H9 (cell line): ENCODE measurements around the gene ALOX5. TPM values are rescaled to one million over a fixed set of nuclear protein-coding genes. Genes with fewer than 3 reads are reported as not detected.

Experiments used
- DNase-seq: peaks from one replicate; pipeline ENCODE4 v3.0.0-alpha.2; 2017
- H2AFZ ChIP-seq: one replicate; pipeline ENCODE4 v1.6.1; 2013; ENCODE audit warnings: mild to moderate bottlenecking, low read length, control low read depth, moderate library complexity
- H2AK5ac ChIP-seq: 2 replicates; pipeline ENCODE4 v1.6.1; 2013; ENCODE audit warnings: low read length, control low read depth, mixed read lengths; ENCODE audit not compliant: insufficient read length
- H2BK120ac ChIP-seq: one replicate; pipeline ENCODE4 v1.6.1; 2013; ENCODE audit warnings: low read depth, mild to moderate bottlenecking, low read length, control low read depth, inconsistent platforms; ENCODE audit not compliant: poor library complexity, severe bottlenecking
- H2BK12ac ChIP-seq: 2 replicates; pipeline ENCODE4 v1.6.1; 2013; ENCODE audit warnings: low read length, control low read depth, mixed read lengths, low read depth; ENCODE audit not compliant: insufficient read length
- H2BK15ac ChIP-seq: 2 replicates; pipeline ENCODE4 v1.6.1; 2013; ENCODE audit warnings: low read depth, low read length, control low read depth
- H2BK20ac ChIP-seq: one replicate; pipeline ENCODE4 v1.6.1; 2013; ENCODE audit warnings: low read depth, mild to moderate bottlenecking, low read length, control low read depth, inconsistent platforms; ENCODE audit not compliant: poor library complexity, severe bottlenecking
- H2BK5ac ChIP-seq: 2 replicates; pipeline ENCODE4 v1.6.1; 2013; ENCODE audit warnings: low read length, control low read depth, mixed read lengths; ENCODE audit not compliant: insufficient read length
- H3K14ac ChIP-seq: 2 replicates; pipeline ENCODE4 v1.6.1; 2013; ENCODE audit warnings: low read length, control low read depth; ENCODE audit not compliant: insufficient read depth
- H3K18ac ChIP-seq: 2 replicates; pipeline ENCODE4 v1.6.1; 2013; ENCODE audit warnings: low read depth, mild to moderate bottlenecking, mixed read lengths, low read length, control low read depth; ENCODE audit not compliant: insufficient read length
- H3K23ac ChIP-seq: 2 replicates; pipeline ENCODE4 v1.6.1; 2013; ENCODE audit warnings: low read length, control low read depth, mixed read lengths, low read depth; ENCODE audit not compliant: insufficient read length
- H3K23me2 ChIP-seq: 2 replicates; pipeline ENCODE4 v1.6.1; 2013; ENCODE audit warnings: low read depth, mild to moderate bottlenecking, mixed read lengths, low read length, control low read depth; ENCODE audit not compliant: insufficient read length, poor library complexity, severe bottlenecking
- H3K27ac ChIP-seq: 2 replicates; pipeline ENCODE4 v1.5.1; 2013; ENCODE audit warnings: low read length, control low read depth, mixed read lengths, low read depth; ENCODE audit not compliant: insufficient read length
- H3K27me3 ChIP-seq: 2 replicates; pipeline ENCODE4 v1.6.1; 2013; ENCODE audit warnings: low read length, control low read depth, inconsistent platforms; ENCODE audit not compliant: insufficient read depth
- H3K4ac ChIP-seq: 2 replicates; pipeline ENCODE4 v1.6.1; 2013; ENCODE audit warnings: low read depth, mild to moderate bottlenecking, control low read depth, inconsistent platforms, low read length, moderate library complexity
- H3K4me1 ChIP-seq: 2 replicates; pipeline ENCODE4 v1.6.1; 2013; ENCODE audit warnings: low read length, control low read depth, inconsistent platforms; ENCODE audit not compliant: insufficient read depth
- H3K4me2 ChIP-seq: 2 replicates; pipeline ENCODE4 v1.6.1; 2013; ENCODE audit warnings: low read length, control low read depth, mixed read lengths; ENCODE audit not compliant: insufficient read length, insufficient read depth
- H3K56ac ChIP-seq: 2 replicates; pipeline ENCODE4 v1.6.1; 2013; ENCODE audit warnings: low read depth, mild to moderate bottlenecking, mixed read lengths, low read length, control low read depth; ENCODE audit not compliant: insufficient read length
- H3K79me1 ChIP-seq: 2 replicates; pipeline ENCODE4 v1.6.1; 2013; ENCODE audit warnings: low read depth, mild to moderate bottlenecking, moderate library complexity, low read length, control low read depth, inconsistent platforms; ENCODE audit not compliant: insufficient read depth, poor library complexity, severe bottlenecking
- H3K79me2 ChIP-seq: 2 replicates; pipeline ENCODE4 v1.6.1; 2013; ENCODE audit warnings: low read length, control low read depth, inconsistent platforms; ENCODE audit not compliant: insufficient read depth
- H3K9ac ChIP-seq: 2 replicates; pipeline ENCODE4 v1.6.1; 2013; ENCODE audit warnings: low read length, control low read depth, mixed read lengths; ENCODE audit not compliant: insufficient read length; ENCODE audit errors: extremely low read depth
- H3K9me3 ChIP-seq: one replicate; pipeline ENCODE4 v1.6.1; 2013; ENCODE audit warnings: low read depth, low read length, inconsistent platforms; ENCODE audit not compliant: control insufficient read depth
- H3T11ph ChIP-seq: one replicate; pipeline ENCODE4 v1.6.1; 2013; ENCODE audit warnings: mild to moderate bottlenecking, low read length, control low read depth, inconsistent platforms
- H4K20me1 ChIP-seq: one replicate; pipeline ENCODE4 v1.6.1; 2013; ENCODE audit not compliant: control insufficient read depth, insufficient read length, insufficient read depth
- H4K5ac ChIP-seq: 2 replicates; pipeline ENCODE4 v1.6.1; 2013; ENCODE audit warnings: low read depth, mild to moderate bottlenecking, mixed read lengths, low read length, control low read depth; ENCODE audit not compliant: insufficient read length
- H4K8ac ChIP-seq: replicated peaks from 2 replicates; pipeline ENCODE4 v1.6.1; 2013; ENCODE audit warnings: low read length, control low read depth, mixed read lengths, low read depth; ENCODE audit not compliant: insufficient read length
- H4K91ac ChIP-seq: 2 replicates; pipeline ENCODE4 v1.6.1; 2013; ENCODE audit warnings: low read depth, mild to moderate bottlenecking, moderate library complexity, mixed read lengths, low read length, control low read depth; ENCODE audit not compliant: insufficient read length
- H3K27ac Mint-ChIP-seq, 3 experiments: 2 replicates in 2 of 3; 3 replicates in 1 of 3; pipeline ENCODE4 v1.8.0; 2020 to 2021; ENCODE audit warnings: mixed read lengths in 3 of 3, mild to moderate bottlenecking in 1 of 3, moderate library complexity in 1 of 3
- H3K27me3 Mint-ChIP-seq: 2 replicates; pipeline ENCODE4 v1.8.0; 2021; ENCODE audit warnings: low read depth, mild to moderate bottlenecking, moderate library complexity, mixed read lengths
- H3K36me3 Mint-ChIP-seq, 3 experiments: 2 replicates in 2 of 3; 3 replicates in 1 of 3; pipeline ENCODE4 v1.8.0; 2020 to 2021; ENCODE audit warnings: low read depth in 3 of 3, mixed read lengths in 3 of 3; ENCODE audit not compliant: insufficient read depth in 1 of 3
- H3K4me1 Mint-ChIP-seq, 2 experiments: 2 replicates each; pipeline ENCODE4 v1.8.0; 2020; ENCODE audit warnings: mixed read lengths in 2 of 2
- H3K4me3 Mint-ChIP-seq, 2 experiments: 2 replicates in 1 of 2; 3 replicates in 1 of 2; pipeline ENCODE4 v1.8.0; 2020 to 2021; ENCODE audit warnings: mild to moderate bottlenecking in 2 of 2, mixed read lengths in 2 of 2, moderate library complexity in 1 of 2
- H3K9me3 Mint-ChIP-seq, 2 experiments: 2 replicates in 1 of 2; 3 replicates in 1 of 2; pipeline ENCODE4 v1.8.0; 2020; ENCODE audit warnings: mild to moderate bottlenecking in 2 of 2, mixed read lengths in 2 of 2, moderate library complexity in 1 of 2
- CTCF ChIP-seq: fragments of 200-600 bp; sonication (generic); conservative IDR thresholded peaks from 3 replicates; pipeline ENCODE4 v1.8.0; 2021; ENCODE audit warnings: antibody characterized with exemption, mild to moderate bottlenecking
- WGBS: extraction: QIAGEN DNeasy Blood & Tissue Kit; methylation state at CpG from one replicate; pipeline ENCODE4 v1.1.7; 2013; ENCODE audit warnings: missing lambda C conversion rate, low lambda C conversion rate, mixed read lengths; ENCODE audit not compliant: insufficient read length; ENCODE audit errors: extremely low coverage; 5-methylcytosine and 5-hydroxymethylcytosine counted together
- total RNA-seq: library from RNA; stranded (reverse); gene quantifications from 2 replicates; pipeline ENCODE4 v1.2.1, GENCODE V29; 2021

The ALOX5 gene
- total RNA-seq, 1 experiment from 2014 or later: 3.7 TPM

GRCh38 chr10:45421221-45422097, 47.4 kb downstream of the ALOX5 start:
- Histone ChIP-seq H3K79me1 (no peaks in the 10 kb centered on the region), H4K8ac (no peak overlapping the region), H3K27me3 (no peaks in the 10 kb centered on the region; the same call in 1 of the 2 replicates), H3K27ac (no peak overlapping the region), H4K20me1 (no peaks in the 10 kb centered on the region), H3K4ac (no peak overlapping the region), H3K23me2 (peaks cover 14% of the 10 kb centered on the region), H3K14ac (no peak overlapping the region), H3K23ac (no peak overlapping the region), H2BK20ac (no peak overlapping the region), H2BK12ac (no peak overlapping the region), H3K9me3 (no peaks in the 10 kb centered on the region), H2BK5ac (no peak overlapping the region), H3K56ac (no peak overlapping the region), H2AFZ (no peak overlapping the region), H3K9ac (no peak overlapping the region), H3K4me2 (no peak overlapping the region), H2BK15ac (no peak overlapping the region), H2AK5ac (no peak overlapping the region), H3T11ph (no peak overlapping the region), H3K79me2 (no peaks in the 10 kb centered on the region), H4K91ac (no peak overlapping the region), H3K4me1 (no peaks in the 10 kb centered on the region; the same call in 1 of the 2 replicates), H3K18ac (no peak overlapping the region), H2BK120ac (no peak overlapping the region), H4K5ac (no peak overlapping the region)
- Mint-ChIP-seq H3K9me3 (peaks cover 1 to 3% of the 10 kb centered on the region in 2 experiments; a peak in 3 of 5 replicates), H3K4me3 (no peak overlapping the region), H3K27me3 (peaks cover 22% of the 10 kb centered on the region), H3K27ac (no peak overlapping the region), H3K4me1 (peaks cover 17 to 18% of the 10 kb centered on the region in 2 experiments), H3K36me3 (peaks cover 0 to 2% (median 0%) of the 10 kb centered on the region in 3 experiments; a peak in 2 of 7 replicates)
- WGBS: no CpG with 5 or more reads among the region's 7 CpGs
- DNase-seq: no peak
- TF ChIP-seq CTCF: no peak
